PC-3 (cell line): ENCODE measurements around the gene SLAMF1. TPM values are rescaled to one million over a fixed set of nuclear protein-coding genes. Genes with fewer than 3 reads are reported as not detected.

Source experiments
- ATAC-seq: fragments of 200-7000 bp; cut with Tn5 transposase; 2 replicates; pipeline ENCODE4 v1.9.1; 2020; ENCODE audit warnings: mild to moderate bottlenecking, moderate library complexity
- BruUV-seq: library from RNA; stranded (reverse); fragments of 400-500 nt; replicated peaks from 2 replicates; lab custom pipeline; 2021; lab: Mats Ljungman, UMichigan
- CTCF ChIA-PET: fragments of 300-600 bp; sonication (Branson Sonifier 250); formaldehyde crosslinking; loops from one replicate; lab custom pipeline; 2022; ENCODE audit warnings: antibody characterized with exemption; lab: Charles Lee
- POLR2A ChIA-PET: fragments of 300-600 bp; sonication (Branson Sonifier 250); formaldehyde crosslinking; loops from one replicate; lab custom pipeline; 2022; ENCODE audit warnings: antibody characterized with exemption; ENCODE audit not compliant: unreplicated experiment; lab: Charles Lee
- DNase-seq: peaks from one replicate; pipeline ENCODE4 v3.0.0-alpha.2; 2015
- H2AFZ ChIP-seq: fragments of 300-600 bp; sonication (generic); 2 replicates; pipeline ENCODE4 v1.6.0; 2016; ENCODE audit warnings: antibody characterized with exemption, low read length
- H3F3A ChIP-seq: fragments of 300-600 bp; sonication (generic); one replicate; pipeline ENCODE4 v1.6.0; 2017; ENCODE audit warnings: antibody characterized with exemption, low read length, control low read depth, mild to moderate bottlenecking; ENCODE audit not compliant: unreplicated experiment
- H3K27ac ChIP-seq: fragments of 300-600 bp; sonication (generic); 2 replicates; pipeline ENCODE4 v1.5.1; 2016; ENCODE audit warnings: mild to moderate bottlenecking, low read length
- H3K27me3 ChIP-seq: fragments of 300-600 bp; sonication (generic); 2 replicates; pipeline ENCODE4 v1.6.1; 2016; ENCODE audit warnings: low read length, mixed read lengths
- H3K36me3 ChIP-seq: fragments of 300-600 bp; sonication (generic); 2 replicates; pipeline ENCODE4 v1.6.1; 2016; ENCODE audit warnings: low read depth, mixed run types, low read length, mixed read lengths
- H3K4me1 ChIP-seq: fragments of 300-600 bp; sonication (generic); 2 replicates; pipeline ENCODE4 v1.5.1; 2016; ENCODE audit warnings: low read length; ENCODE audit not compliant: insufficient read depth
- H3K4me2 ChIP-seq: fragments of 300-600 bp; sonication (generic); 2 replicates; pipeline ENCODE4 v1.6.0; 2016; ENCODE audit warnings: low read length
- H3K4me3 ChIP-seq: fragments of 300-600 bp; sonication (generic); 2 replicates; pipeline ENCODE4 v1.5.1; 2016; ENCODE audit warnings: mild to moderate bottlenecking, low read length, mixed read lengths
- H3K79me2 ChIP-seq: fragments of 300-600 bp; sonication (generic); 2 replicates; pipeline ENCODE4 v1.6.1; 2017; ENCODE audit warnings: low read length, mixed read lengths
- H3K9ac ChIP-seq: fragments of 300-600 bp; sonication (generic); 2 replicates; pipeline ENCODE4 v1.6.0; 2016; ENCODE audit warnings: mild to moderate bottlenecking, low read length
- H3K9me2 ChIP-seq: fragments of 300-600 bp; sonication (generic); replicated peaks from 2 replicates; pipeline ENCODE4 v1.6.1; 2016; ENCODE audit warnings: mixed run types, low read length, mixed read lengths
- H3K9me3 ChIP-seq: fragments of 300-600 bp; sonication (generic); 2 replicates; pipeline ENCODE4 v1.6.1; 2016; ENCODE audit warnings: low read length, mixed read lengths
- H4K20me1 ChIP-seq: fragments of 300-600 bp; sonication (generic); 2 replicates; pipeline ENCODE4 v1.6.1; 2016; ENCODE audit warnings: low read length, mixed read lengths
- CTCF ChIP-seq: fragments of 300-600 bp; sonication (generic); conservative IDR thresholded peaks from 2 replicates; pipeline ENCODE4 v1.5.1; 2017; ENCODE audit warnings: antibody characterized with exemption, low read depth, mild to moderate bottlenecking, low read length
- EZH2 ChIP-seq: fragments of 300-600 bp; sonication (generic); IDR thresholded peaks from one replicate; pipeline ENCODE4 v1.6.1; 2017; ENCODE audit warnings: antibody characterized with exemption, mild to moderate bottlenecking, low read length; ENCODE audit not compliant: unreplicated experiment
- EZH2phosphoT487 ChIP-seq: fragments of 300-600 bp; sonication (generic); IDR thresholded peaks from 2 replicates; pipeline ENCODE4 v1.6.1; 2018; ENCODE audit warnings: mild to moderate bottlenecking, antibody characterized with exemption, low read length, borderline replicate concordance
- intact Hi-C: fragments of 100-400 bp; cut with micrococcal nuclease; formaldehyde crosslinking; loops from 2 replicates; pipeline ENCODE4 v1.9.0; 2023
- total RNA-seq: library from RNA; depleted of rRNA; stranded (reverse); fragments of >200 nt; gene quantifications from 2 replicates; pipeline ENCODE4 v1.2.3, GENCODE V29; 2014

The SLAMF1 gene
- total RNA-seq, 1 experiment from 2014 or later = not detected

- Histone ChIP-seq H3K4me2 (no peak overlapping the region), H3K79me2 (no peaks in the 10 kb centered on the region), H3F3A (no peaks in the 10 kb centered on the region), H4K20me1 (no peaks in the 10 kb centered on the region), H3K27ac (no peak overlapping the region), H2AFZ (no peak overlapping the region), H3K9me2 (no peaks in the 10 kb centered on the region), H3K4me1 (no peaks in the 10 kb centered on the region), H3K36me3 (no peaks in the 10 kb centered on the region), H3K9ac (no peak overlapping the region), H3K4me3 (no peak overlapping the region), H3K27me3 (peaks cover 66% of the 10 kb centered on the region), H3K9me3 (no peaks in the 10 kb centered on the region)
- TF ChIP-seq CTCF (no peak), EZH2 (no peak), EZH2phosphoT487 (no peak)
- no peak for ATAC-seq
- POLR2A ChIA-PET = no interaction called here
- BruUV-seq = no TSS peak
- intact Hi-C loops = no loop called here
- no peak for DNase-seq
- CTCF ChIA-PET = no interaction called here
Observed at GRCh38 chr1:160658814-160659193, 12.0 kb upstream of the SLAMF1 start.

- H3K4me3 ChIP-seq = no peak overlapping the region
- no peak overlapping the region for H2AFZ ChIP-seq
- no peak overlapping the region for H3K9ac ChIP-seq
- no peaks in the 10 kb centered on the region for H3K9me3 ChIP-seq
- intact Hi-C loops = no loop called here
- H3K4me2 ChIP-seq = no peak overlapping the region
- no peaks in the 10 kb centered on the region for H3K36me3 ChIP-seq
- H3K27ac ChIP-seq = no peak overlapping the region
- H4K20me1 ChIP-seq = no peaks in the 10 kb centered on the region
- ChIA-PET POLR2A (no interaction called here), CTCF (no interaction called here)
- ATAC-seq = no peak
- H3K9me2 ChIP-seq = no peaks in the 10 kb centered on the region
- H3F3A ChIP-seq = no peaks in the 10 kb centered on the region
- no TSS peak for BruUV-seq
- no peaks in the 10 kb centered on the region for H3K79me2 ChIP-seq
- TF ChIP-seq EZH2phosphoT487 = no peak
- TF ChIP-seq CTCF = no peak
- no peak for TF ChIP-seq EZH2
- no peak for DNase-seq
- H3K4me1 ChIP-seq = no peaks in the 10 kb centered on the region
- peaks cover 68% of the 10 kb centered on the region for H3K27me3 ChIP-seq
Observed at GRCh38 chr1:160658162-160658813, 11.4 kb upstream of the SLAMF1 start.

- Histone ChIP-seq H3K79me2 (no peaks in the 10 kb centered on the region), H3K27me3 (peaks cover 69% of the 10 kb centered on the region), H3F3A (no peaks in the 10 kb centered on the region), H3K4me2 (no peak overlapping the region), H2AFZ (no peak overlapping the region), H3K9ac (no peak overlapping the region), H3K4me1 (no peaks in the 10 kb centered on the region), H3K27ac (no peak overlapping the region), H3K36me3 (no peaks in the 10 kb centered on the region), H3K9me2 (no peaks in the 10 kb centered on the region), H3K9me3 (no peaks in the 10 kb centered on the region), H4K20me1 (no peaks in the 10 kb centered on the region), H3K4me3 (no peak overlapping the region)
- intact Hi-C loops = no loop called here
- TF ChIP-seq EZH2 (no peak), EZH2phosphoT487 (no peak), CTCF (no peak)
- no peak for DNase-seq
- POLR2A ChIA-PET = no interaction called here
- BruUV-seq = no TSS peak
- CTCF ChIA-PET = no interaction called here
- ATAC-seq = no peak
Observed at GRCh38 chr1:160657250-160657781, 10.5 kb upstream of the SLAMF1 start.
